HepG2 (cell line): ENCODE measurements around the gene GATAD2B. TPM values are rescaled to one million over a fixed set of nuclear protein-coding genes. Genes with fewer than 3 reads are reported as not detected.

Experiments used
- AFF4 ChIP-seq: sonication (generic); formaldehyde crosslinking; IDR thresholded peaks from 2 replicates; pipeline ENCODE4 v1.4.0; 2020; ENCODE audit warnings: missing genetic modification reagents
- FOXJ3 ChIP-seq: sonication (generic); formaldehyde crosslinking; IDR thresholded peaks from 2 replicates; pipeline ENCODE4 v1.4.0; 2020; ENCODE audit warnings: missing genetic modification reagents, mild to moderate bottlenecking, borderline replicate concordance
- GMEB1 ChIP-seq: sonication (generic); formaldehyde crosslinking; IDR thresholded peaks from 2 replicates; pipeline ENCODE4 v1.5.1; 2020; ENCODE audit warnings: missing genetic modification reagents, mild to moderate bottlenecking, borderline replicate concordance
- GZF1 ChIP-seq: sonication (generic); formaldehyde crosslinking; IDR thresholded peaks from 2 replicates; pipeline ENCODE4 v1.5.1; 2020; ENCODE audit warnings: mild to moderate bottlenecking, missing genetic modification reagents
- IRX3 ChIP-seq: sonication (generic); formaldehyde crosslinking; IDR thresholded peaks from 2 replicates; pipeline ENCODE4 v1.8.1; 2023; ENCODE audit warnings: mild to moderate bottlenecking, low read depth, missing genetic modification reagents, borderline replicate concordance
- KAT2B ChIP-seq: fragments of 150-350 bp; IDR thresholded peaks from 2 replicates; pipeline ENCODE4 v1.6.1; 2014; ENCODE audit warnings: low read depth, low read length, borderline replicate concordance
- KDM3A ChIP-seq: IDR thresholded peaks from 2 replicates; pipeline ENCODE4 v1.6.1; 2018; ENCODE audit warnings: low read depth, missing compliant biosample characterization
- KIAA2018 ChIP-seq: sonication (generic); formaldehyde crosslinking; IDR thresholded peaks from 2 replicates; pipeline ENCODE4 v1.5.0; 2020; ENCODE audit warnings: mild to moderate bottlenecking, missing genetic modification reagents, borderline replicate concordance
- SIN3B ChIP-seq: fragments of 150-350 bp; IDR thresholded peaks from 2 replicates; pipeline ENCODE4 v1.6.1; 2014; ENCODE audit warnings: low read length
- ZNF556 ChIP-seq: sonication (generic); formaldehyde crosslinking; IDR thresholded peaks from 2 replicates; pipeline ENCODE4 v1.4.0; 2020; ENCODE audit warnings: mild to moderate bottlenecking, missing genetic modification reagents, borderline replicate concordance
- ZNF672 ChIP-seq: sonication (generic); formaldehyde crosslinking; IDR thresholded peaks from 2 replicates; pipeline ENCODE4 v1.8.1; 2022; ENCODE audit warnings: missing genetic modification reagents
- ZNF83 ChIP-seq: sonication (generic); formaldehyde crosslinking; IDR thresholded peaks from 2 replicates; pipeline ENCODE4 v1.4.0; 2020; ENCODE audit warnings: missing genetic modification reagents, mild to moderate bottlenecking, borderline replicate concordance
- ZNF878 ChIP-seq: sonication (generic); formaldehyde crosslinking; IDR thresholded peaks from 2 replicates; pipeline ENCODE4 v1.8.1; 2023; ENCODE audit warnings: mild to moderate bottlenecking, missing genetic modification reagents, moderate library complexity
- ZSCAN12 ChIP-seq: sonication (generic); formaldehyde crosslinking; IDR thresholded peaks from 2 replicates; pipeline ENCODE4 v1.9.0; 2021; ENCODE audit warnings: mild to moderate bottlenecking, missing genetic modification reagents
- polyA plus RNA-seq, 8 experiments: library from polyadenylated mRNA; depleted of rRNA in 3 of 8; stranded (reverse) in 7 of 8; unstranded in 1 of 8; fragments of >200 nt; fragmentation: Illumina TruSeq in 4 of 8; extraction: Trizol in 4 of 8; gene quantifications; 2 replicates each; pipeline versions ENCODE4 v1.2.1 to v1.2.3, GENCODE V29; 2011 to 2016; ENCODE audit warnings: low read depth in 4 of 8, missing spikeins in 1 of 8, mixed read lengths in 1 of 8; ENCODE audit not compliant: insufficient read depth in 1 of 8
- total RNA-seq, 5 experiments: library from RNA; depleted of rRNA; stranded (reverse); fragments of >200 nt; fragmentation: Illumina TruSeq; extraction: Trizol; gene quantifications; 2 replicates each; pipeline ENCODE4 v1.2.3, GENCODE V29; 2016; ENCODE audit warnings: low read depth in 1 of 5

GATAD2B gene
- total and polyA plus RNA-seq, 2 of the 13 experiments (the other 11 are each of a cell fraction or from before 2014, with no cell fraction given) = 3.2 to 5.2 TPM

GRCh38 chr1:153922972-153923925, at the start of gene GATAD2B (continued):
- TF ChIP-seq GMEB1 (CRISPR knock-in tag) = peak; percentile 44; the same call in 1 of the 2 replicates
- no peak for TF ChIP-seq IRX3
- no peak for TF ChIP-seq ZSCAN12 (CRISPR knock-in tag)
- no peak for TF ChIP-seq KIAA2018
- TF ChIP-seq ZNF556 (CRISPR knock-in tag) = 0 out of 2 replicates have a peak, but pooled peaks have one; percentile 35
- no peak for TF ChIP-seq GZF1 (CRISPR knock-in tag)
- TF ChIP-seq AFF4 (CRISPR knock-in tag) = no peak
- no peak for TF ChIP-seq ZNF878 (CRISPR knock-in tag)
- no peak for TF ChIP-seq FOXJ3 (CRISPR knock-in tag)
- TF ChIP-seq ZNF83 (CRISPR knock-in tag) = no peak
- no peak for TF ChIP-seq SIN3B
- no peak for TF ChIP-seq KAT2B
- TF ChIP-seq KDM3A (CRISPR knock-in tag) = no peak
- TF ChIP-seq ZNF672 = no peak
